GDM1 (cell line): Measurements from ENCODE around the gene C9orf50.
A peak's percentile ranks its signal among the peaks of the same experiment; 100 is the strongest.

Experiments used
- DNase-seq: peaks from one replicate; lab custom pipeline; 2025; lab: John Stamatoyannopoulos, UW

Gene C9orf50

GRCh38 chr9:129591916-129592315 is 29.0 kb downstream of the C9orf50 start:
- no peak for DNase-seq

- no peak for DNase-seq
Measured at GRCh38 chr9:129590466-129590865, 30.4 kb downstream of the C9orf50 start.

GRCh38 chr9:129587487-129588262 is 33.2 kb downstream of the C9orf50 start:
- DNase-seq: no peak

- DNase-seq: no peak
Measured at GRCh38 chr9:129586685-129587084, 34.2 kb downstream of the C9orf50 start.

GRCh38 chr9:129586245-129586644 is 34.7 kb downstream of the C9orf50 start:
- no peak for DNase-seq

GRCh38 chr9:129585352-129585751 is 35.5 kb downstream of the C9orf50 start:
- no peak for DNase-seq

- peak; percentile 46 for DNase-seq
Measured at GRCh38 chr9:129584136-129584535, 36.8 kb downstream of the C9orf50 start.

GRCh38 chr9:129583308-129584038 is 37.4 kb downstream of the C9orf50 start:
- no peak for DNase-seq

GRCh38 chr9:129582855-129583254 is 38.0 kb downstream of the C9orf50 start:
- DNase-seq: no peak

- no peak for DNase-seq
Measured at GRCh38 chr9:129581505-129582189, 39.3 kb downstream of the C9orf50 start.

GRCh38 chr9:129580211-129580915 is 40.5 kb downstream of the C9orf50 start:
- DNase-seq: no peak

GRCh38 chr9:129579294-129579693 is 41.6 kb downstream of the C9orf50 start:
- no peak for DNase-seq

- DNase-seq: no peak
Measured at GRCh38 chr9:129576546-129577543, 44.1 kb downstream of the C9orf50 start.

GRCh38 chr9:129575818-129576217 is 45.1 kb downstream of the C9orf50 start:
- DNase-seq: no peak

GRCh38 chr9:129574911-129575585 is 45.9 kb downstream of the C9orf50 start:
- no peak for DNase-seq

- no peak for DNase-seq
Measured at GRCh38 chr9:129573977-129574376, 46.9 kb downstream of the C9orf50 start.

- no peak for DNase-seq
Measured at GRCh38 chr9:129572517-129572916, 48.4 kb downstream of the C9orf50 start.

GRCh38 chr9:129572052-129572425 is 48.9 kb downstream of the C9orf50 start:
- DNase-seq: no peak

- DNase-seq: no peak
Measured at GRCh38 chr9:129571298-129572051, 49.4 kb downstream of the C9orf50 start.
